GM21576 (cell line): ENCODE results near the gene MON1A.

Experiments used
- ATAC-seq: cut with Tn5 transposase; IDR thresholded peaks from one replicate; pipeline ENCODE4 v1.9.1; 2021; ENCODE audit warnings: mild to moderate bottlenecking, moderate library complexity; ENCODE audit not compliant: unreplicated experiment

The MON1A gene

DNA sequence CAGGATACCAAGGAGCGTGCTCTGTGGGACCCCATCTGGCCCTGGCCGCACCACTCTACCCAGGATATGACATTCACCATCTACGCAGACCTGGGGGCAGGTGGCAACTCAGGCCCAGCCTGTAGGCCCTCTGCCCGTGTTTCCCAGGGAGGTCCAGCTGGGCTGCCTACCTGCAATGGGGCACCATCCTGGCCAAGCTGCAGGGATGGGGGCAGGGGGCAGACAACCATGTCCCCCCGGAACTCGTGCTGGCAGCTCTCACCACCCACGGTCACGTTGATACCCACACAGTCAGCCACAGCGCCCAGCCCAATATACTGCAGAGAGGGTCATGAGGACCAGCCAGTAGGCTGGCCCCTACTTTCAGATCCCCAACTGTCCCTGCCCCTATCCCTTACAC, 33.8 kb downstream of the MON1A start:
- ATAC-seq, result no peak

DNA sequence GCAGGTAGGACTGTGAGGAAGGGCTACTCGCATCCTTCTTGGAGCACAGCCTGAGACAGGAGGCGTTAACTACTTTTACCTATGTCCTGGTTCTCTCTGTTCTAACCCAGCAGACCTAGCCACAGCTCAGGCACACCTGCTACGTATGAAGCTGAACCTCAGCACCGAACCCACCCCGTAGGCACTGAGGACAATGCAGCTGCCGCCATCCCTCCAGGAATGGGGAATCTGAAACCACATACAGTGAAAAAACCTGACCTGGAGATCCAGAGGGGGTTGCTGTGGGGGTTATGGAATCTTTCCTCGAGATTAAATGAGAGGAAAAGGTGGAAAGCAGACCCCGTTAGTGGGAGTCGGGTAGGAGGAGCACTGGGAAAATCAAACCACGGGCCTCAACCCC, 40.3 kb downstream of the MON1A start:
- ATAC-seq, result no peak

DNA sequence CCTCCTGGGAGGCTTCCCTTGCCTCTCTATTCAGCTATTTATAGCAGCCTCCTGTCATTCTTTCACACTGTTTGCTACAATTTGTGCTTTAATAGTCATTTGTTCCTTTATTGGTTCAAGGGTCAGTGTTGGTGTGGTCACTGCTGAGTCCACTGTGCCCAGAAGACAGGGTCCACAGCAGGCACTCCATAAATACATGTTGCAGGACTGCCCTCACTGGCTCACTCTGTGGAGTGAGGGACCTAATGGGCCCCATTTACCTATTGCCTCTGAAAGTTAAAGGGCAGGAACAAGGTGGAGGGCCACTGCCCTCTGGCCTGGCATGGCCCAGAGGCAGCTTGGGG, 42.7 kb downstream of the MON1A start:
- no peak for ATAC-seq

DNA sequence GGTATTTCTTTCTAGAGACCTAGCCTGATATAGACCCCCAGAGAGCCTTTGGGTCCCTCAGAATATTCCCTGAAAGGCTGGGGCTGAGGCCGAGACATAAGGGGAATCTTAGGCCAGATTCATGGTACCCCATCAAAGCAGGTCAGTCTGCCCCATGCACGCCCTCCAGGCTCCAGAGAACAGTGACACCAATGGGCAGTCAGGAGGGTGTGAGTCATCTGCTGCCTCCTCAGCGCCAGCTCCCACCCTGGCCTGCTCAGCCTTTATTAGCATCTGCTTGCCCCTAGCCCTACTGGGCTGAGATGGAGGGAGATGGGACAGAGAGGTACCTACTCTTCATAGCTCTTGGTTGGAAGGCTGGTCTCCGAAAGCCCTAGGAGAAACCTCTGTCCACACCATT, 45.6 kb downstream of the MON1A start:
- no peak for ATAC-seq

DNA sequence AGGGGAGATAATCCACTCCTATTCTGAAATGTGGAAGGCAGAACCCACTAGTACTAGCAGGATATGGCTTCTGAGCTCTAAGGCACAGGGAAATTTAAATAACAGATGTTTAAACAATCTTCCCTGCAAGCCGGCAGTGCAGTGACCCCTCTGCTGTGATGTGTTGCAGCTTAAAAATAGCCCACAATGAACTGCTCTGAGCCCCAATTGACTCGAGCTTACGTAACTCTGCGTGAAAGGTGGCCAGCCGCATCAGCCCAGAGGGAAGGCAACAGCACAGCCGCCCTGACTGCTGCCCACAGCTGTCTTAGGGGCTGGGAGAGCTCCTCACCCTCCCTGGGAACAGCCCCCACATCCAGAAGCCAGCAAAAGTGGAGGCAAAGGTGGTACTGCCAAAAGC, 47.4 kb downstream of the MON1A start:
- no peak for ATAC-seq

DNA sequence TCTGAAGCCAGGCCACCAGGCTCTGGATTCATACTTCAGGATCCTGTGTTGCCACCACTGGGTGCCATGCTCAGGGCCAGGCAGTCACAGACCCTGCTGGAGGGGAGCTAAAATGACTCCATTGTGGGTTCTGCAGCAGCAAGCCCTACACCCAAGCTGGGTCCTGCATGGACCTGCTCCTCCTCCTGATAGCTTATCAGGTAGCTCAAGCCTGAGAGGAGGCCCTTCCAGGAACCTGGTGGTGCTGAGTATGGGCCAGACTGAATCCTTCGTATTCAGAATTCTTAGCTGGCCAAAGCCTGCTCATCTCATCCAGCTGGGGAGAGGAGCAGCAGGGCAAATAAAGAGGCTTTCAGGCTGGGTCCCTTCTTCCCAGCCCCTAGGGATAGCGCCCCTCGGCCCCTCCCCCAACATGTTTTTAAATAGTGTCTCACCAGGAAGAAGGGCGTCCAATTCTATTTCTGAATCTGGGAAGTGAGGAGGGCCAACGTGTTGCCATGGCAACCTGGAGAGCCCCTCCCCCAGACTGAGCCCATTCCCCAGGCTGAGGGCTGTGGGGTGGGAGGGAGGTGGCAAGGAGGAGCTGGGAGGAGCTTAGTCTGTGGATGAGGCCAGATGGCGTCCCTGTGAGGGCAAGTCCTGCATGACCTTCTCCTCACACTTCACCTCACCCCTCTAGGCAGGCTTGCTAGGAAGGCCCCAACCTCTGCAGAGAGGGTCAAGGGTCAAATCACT, 48.9 kb downstream of the MON1A start:
- ATAC-seq, result no peak

DNA sequence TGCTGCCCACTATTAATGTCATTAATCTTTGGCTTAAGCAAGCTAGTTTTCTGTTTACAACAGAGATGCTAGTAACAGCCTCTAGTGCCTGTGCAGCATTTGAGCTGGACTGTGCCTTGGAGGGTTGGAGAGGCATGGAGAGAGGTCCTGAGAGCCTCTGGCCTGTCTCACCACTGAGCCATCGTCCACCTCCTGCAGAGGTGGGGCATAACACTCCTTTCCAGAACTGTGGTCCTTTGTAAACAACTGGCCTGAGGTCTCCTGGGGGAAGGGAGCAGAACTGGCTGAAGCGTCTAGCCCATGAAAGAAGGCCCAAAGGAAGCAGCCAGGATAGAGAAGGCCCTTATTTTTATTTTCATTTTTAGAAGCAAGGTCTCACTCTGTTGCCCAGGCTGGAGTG, 49.9 kb downstream of the MON1A start:
- ATAC-seq, result no peak

DNA sequence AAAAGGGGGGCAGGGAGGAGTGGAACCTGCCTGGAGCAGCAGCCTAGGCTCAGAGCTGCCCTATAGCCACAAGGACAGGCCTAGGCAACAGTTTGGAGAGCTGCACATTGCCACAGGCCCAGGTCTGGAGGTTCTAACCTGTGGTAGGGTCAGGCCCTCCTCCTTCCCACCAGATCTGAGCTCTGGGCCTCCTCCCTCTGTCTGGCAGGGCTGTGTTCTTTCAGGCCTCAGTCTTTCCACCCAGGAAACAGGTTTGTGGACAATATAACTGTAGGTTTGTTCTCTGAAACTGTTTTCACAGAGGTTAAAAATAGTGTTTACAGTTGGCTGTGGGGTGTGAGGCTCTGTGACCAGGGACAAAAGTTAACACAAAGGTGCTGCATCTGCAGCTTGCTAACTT, 50.9 kb downstream of the MON1A start:
- no peak for ATAC-seq

DNA sequence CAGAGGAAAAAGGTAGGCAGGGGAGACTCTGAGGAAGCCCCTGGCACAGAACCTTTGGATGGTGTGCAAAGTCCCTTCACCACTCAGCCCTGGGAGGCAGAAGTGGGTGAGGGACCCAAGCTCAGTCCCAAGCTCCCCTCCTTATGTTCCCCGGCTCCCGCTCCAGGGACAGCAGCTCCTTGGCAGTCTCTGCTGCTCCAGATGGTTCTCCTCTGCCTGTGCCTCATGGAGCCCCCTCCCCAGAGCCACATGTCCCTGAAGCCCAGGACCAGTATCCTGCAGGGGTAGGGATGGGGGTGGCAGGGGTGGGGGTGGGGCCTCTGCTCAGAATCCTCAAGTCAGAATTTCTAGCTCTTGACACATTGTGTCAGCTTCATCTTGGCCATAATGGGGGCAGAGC, 51.9 kb downstream of the MON1A start:
- no peak for ATAC-seq

DNA sequence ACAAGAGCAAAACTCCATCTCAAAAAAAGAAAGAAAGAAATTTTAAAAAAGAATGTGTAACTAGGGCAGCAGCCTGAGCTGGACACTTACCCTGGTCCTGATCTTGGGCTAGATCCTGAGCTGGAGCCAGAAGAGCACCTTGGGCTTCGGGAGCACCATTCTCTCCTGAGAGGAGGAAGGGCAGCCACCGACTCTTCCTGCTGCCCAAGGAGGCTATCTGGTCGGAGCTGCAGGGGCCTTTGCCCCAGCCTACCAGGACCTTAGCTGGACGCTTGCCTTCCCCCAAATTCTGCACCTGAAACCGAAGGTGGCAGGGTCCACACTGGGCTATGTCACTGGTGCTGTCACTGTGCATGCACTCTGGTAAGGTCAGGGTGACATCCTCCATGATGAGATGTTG, 53.0 kb downstream of the MON1A start:
- no peak for ATAC-seq

DNA sequence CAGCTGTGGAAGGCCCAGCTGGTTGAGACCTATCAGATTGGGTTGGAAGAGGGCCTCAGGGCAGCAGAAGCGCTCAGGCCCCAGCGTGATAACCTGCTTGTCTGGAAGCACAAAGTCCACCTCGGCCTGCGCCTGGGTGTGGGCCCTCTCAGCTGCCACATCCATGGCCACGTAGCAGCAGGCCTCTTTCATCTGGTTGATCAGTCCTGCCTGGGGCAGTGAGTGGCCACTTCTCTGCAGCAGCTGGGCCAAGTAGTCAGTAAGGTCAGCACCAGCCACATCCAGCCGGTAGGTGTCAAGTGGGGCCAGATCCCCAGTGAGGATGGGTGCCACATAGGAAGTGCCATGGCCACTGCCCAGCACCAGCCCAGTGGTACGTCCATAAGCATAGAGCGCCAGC, 56.0 kb downstream of the MON1A start:
- no peak for ATAC-seq

DNA sequence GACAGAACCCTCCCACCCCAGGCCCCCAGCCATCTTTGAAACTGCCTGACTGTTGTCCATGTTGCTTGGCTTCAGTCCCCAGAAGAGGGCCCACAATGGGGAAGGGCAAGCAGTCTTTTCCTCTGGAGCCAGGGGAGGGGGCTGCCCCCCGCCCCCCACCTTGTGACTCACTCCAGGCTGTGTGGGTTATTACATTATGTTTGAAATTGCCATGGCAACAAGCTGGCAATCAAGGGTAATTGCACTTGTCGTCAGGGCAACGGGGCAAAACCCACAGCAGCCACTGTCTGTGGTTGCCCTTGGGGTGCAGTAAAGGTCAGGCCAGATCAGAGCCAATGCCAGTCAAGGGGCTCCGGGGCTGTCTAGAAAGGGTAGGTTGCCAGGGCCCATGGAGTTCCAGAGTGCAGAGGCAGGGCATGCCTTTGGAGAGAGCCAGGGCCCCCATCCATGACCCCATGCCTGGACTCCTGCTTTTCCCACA, 56.8 kb downstream of the MON1A start:
- ATAC-seq, result no peak

DNA sequence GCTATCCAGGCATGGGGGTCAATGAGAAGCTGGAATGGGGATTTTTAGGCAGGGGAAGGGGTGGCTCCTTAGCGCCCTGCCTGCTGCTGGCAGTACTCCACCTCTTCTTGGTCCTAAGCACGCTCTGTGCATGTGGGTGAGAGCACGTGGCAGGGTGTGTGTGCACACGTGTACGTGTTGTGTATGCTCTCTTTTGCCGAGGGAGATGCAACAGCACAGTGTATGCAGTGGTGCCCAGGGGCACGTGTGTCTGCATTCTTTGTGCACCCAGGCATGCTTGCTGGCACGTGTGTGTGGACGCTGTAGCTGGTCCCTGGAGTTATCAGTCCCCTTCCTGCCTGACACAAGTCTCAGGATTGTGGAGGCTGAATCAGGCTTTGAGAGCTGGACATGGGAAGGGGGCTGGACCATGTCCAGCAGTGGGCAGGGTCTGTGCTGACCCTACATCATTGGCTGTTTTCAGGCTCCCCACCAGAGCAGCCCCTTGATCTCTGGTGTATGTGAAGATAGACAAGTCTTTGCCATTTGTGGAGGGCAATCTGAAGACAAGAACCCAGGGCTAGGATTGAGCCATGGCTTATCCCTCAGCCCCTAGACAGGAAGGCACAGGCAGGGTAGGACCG, 58.0 kb downstream of the MON1A start:
- no peak for ATAC-seq

DNA sequence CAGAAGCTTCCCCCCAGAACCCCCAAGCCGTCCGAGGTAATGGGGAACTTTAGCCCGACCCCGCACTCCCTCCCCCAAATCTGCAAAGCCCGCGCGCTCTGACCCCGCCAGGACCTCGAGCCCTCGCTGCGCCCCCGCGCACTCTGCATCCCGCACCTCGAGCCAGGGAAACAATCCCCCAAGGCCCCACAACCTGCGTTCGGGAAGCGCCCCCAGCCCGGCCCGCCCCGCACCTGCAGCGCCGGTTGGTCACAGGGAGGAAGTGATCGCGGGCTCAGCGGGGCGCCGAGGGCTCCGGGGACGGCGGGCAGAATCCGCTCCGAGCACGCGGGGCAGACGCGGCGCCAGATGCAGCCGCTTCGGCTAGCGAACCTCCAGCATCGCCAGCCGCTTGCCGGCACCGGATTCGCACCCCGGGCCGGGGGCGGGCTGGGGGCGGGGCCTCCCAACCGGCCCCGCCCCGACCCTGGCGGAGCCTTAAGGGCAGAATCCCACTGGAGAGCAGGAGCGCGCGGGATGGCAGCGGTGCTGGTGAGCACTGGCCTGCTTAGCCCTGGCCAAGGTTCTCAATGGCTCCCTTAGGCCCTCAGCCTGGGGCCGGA, 60.0 kb downstream of the MON1A start, which contains the start of gene CAMKV:
Gene CAMKV (minus strand): TSS at position 382 of the 602 bp plus-strand sequence. CDS start 7,518 bp downstream, outside the sequence.
- ATAC-seq, result no peak

DNA sequence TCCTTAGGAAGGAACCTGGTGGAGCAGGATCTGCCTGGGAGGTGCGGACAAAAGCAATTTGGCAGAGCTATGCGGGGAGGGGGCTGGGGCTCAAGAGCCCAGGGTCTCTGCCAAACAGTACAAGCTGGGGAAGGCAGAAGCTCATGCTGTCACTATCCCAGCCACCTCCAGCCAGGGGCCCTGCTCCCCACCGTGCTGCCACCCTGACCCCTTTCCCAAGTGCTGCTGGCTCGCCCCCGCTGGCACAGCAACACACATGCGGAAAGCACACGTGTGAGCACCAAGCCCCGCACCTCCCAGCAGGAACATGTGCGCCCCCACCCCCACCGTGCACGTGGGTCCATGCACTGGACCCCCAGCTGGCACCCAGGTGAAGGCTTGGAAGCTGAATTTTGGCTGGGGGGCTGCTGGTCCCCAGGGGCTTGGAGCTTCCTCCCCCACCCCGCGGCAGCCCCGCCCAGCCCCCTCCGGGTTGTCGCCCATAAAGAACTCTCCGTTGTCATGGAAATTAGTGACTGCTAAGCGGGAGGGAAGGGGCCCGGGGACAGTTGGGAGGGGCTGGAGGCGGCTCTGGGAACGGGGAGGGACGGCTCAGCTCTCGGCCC, 60.6 kb downstream of the MON1A start:
- no peak for ATAC-seq

DNA sequence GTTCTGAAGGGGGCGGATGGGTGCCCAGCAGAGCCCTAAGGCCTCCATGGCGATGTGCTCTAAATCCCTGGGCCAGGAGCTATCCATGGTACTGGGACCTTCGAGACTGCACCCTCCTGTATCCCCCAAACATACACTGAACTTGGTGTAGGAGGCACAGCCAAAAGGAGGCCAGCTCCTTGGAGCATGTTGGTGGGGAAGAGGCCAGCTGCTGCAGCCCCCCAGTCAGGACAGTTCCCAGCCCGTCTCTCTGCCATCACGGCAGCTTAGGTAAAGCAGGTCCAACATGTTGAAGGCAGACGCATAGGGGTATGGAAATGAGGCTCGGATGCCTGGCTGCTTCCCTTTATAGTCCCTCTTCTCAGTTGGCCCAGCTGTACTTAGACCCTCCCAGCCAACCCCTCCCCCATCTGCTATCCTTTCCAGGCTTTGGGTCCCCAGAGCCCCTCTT, 61.7 kb downstream of the MON1A start:
- no peak for ATAC-seq

DNA sequence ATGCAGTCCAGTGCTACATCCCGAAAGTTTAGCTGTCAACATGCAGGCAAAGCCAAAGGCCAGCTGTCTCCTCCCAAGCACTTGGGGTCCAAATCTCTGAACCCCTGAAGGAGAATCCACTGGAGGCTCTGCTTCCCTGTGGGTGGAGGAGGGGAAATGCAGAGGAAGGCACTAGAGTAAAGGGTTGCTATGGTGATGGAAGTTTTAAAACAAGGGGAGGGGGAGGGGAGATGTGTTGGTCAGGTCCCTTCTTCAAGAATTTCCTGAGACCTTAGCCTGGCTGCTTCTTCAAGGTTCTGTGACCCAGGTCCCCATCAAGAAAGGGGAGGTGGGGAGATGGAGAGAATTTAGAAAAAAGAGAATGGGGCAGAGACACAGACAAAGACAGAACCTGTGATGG, 62.2 kb downstream of the MON1A start:
- no peak for ATAC-seq

DNA sequence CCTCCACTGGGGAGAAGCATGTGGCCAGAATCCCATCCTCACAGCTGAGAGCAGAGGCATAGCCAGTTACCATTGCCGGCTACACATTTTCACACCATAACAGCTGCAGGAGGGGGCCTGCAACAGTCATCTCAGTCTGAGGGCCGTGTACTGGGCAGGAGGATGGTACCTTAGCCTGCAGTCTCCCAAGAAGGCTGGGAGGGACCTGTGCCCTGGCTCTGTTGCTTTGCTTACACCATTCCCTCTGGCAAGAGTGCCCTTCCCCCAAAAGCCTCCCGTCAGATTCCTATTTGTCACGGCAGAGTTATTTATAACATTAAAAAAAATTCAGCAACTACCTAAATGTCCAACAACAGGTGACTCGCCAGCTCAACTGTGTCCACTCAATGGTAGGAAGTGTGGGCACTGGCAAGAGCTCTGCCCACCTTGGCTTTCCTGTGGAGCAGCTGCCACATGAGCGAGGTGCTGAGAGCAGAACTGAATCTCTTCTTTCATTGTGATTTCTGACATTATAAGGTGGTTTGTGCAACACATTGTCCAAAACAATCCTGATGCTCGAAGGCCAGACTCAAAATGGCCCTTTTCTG, 64.3 kb downstream of the MON1A start:
- ATAC-seq, result no peak

DNA sequence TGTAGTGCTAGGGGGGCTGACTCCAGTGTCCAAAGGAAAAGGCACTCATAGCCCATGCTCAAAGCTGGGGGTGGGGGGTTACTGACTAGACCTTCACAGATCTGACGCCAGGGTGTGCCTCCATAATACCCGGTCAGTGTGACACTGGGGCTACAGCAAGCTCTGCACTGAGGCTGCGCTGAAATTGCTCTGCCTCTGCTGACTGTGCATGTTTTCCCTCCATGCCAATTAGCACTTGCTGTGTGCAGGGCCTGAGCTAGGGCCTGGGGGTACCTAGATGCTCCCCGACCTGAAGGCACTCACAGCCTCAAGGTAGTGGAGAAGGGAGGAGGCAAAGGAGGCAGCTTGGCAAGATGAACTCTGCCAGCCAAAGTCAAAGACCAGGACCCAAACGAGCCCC, 65.1 kb downstream of the MON1A start:
- no peak for ATAC-seq

DNA sequence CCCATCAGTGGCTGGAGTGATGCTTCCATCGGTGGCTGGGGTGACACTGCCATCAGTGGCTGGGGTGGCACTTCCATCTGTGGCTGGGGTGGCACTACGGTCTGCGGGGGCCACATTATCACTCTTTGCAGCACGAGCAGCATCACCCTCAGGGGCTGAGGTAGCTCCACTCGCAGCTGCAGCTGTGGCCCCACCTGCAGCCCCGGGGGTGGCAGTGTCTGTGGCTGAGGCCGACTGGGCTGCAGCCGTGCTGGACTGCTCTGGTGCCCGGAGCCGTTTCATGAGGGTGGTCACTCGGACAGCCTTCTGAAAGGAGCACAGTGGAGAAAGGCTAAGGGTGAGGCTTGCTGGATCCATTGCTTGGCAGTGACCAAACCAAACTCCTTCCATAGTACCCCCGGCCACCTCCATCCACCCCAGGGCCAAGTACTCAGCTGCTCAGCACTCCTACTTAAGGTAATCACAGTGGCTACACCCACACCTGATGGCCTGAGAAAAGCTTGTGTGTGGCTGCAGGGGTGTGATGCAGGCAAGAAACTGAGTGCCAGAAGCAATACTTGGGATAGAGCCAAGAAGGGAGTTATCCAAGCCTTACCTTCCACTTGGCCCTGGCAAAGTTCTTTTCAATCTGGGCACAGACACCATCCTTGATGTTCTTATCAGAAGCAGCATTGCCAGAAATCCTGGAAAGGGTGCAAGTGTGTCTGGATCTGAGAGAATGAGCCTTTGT, 69.9 kb downstream of the MON1A start:
- ATAC-seq, result no peak
